PC-3 (cell line): ENCODE measurements around the gene SLC1A2. TPM values are rescaled to one million over a fixed set of nuclear protein-coding genes. Genes with fewer than 3 reads are reported as not detected.

ENCODE experiments used
- ATAC-seq: fragments of 200-7000 bp; cut with Tn5 transposase; 2 replicates; pipeline ENCODE4 v1.9.1; 2020; ENCODE audit warnings: mild to moderate bottlenecking, moderate library complexity
- BruUV-seq: library from RNA; stranded (reverse); fragments of 400-500 nt; replicated peaks from 2 replicates; lab custom pipeline; 2021; lab: Mats Ljungman, UMichigan
- CTCF ChIA-PET: fragments of 300-600 bp; sonication (Branson Sonifier 250); formaldehyde crosslinking; loops from one replicate; lab custom pipeline; 2022; ENCODE audit warnings: antibody characterized with exemption; lab: Charles Lee
- POLR2A ChIA-PET: fragments of 300-600 bp; sonication (Branson Sonifier 250); formaldehyde crosslinking; loops from one replicate; lab custom pipeline; 2022; ENCODE audit warnings: antibody characterized with exemption; ENCODE audit not compliant: unreplicated experiment; lab: Charles Lee
- DNase-seq: peaks from one replicate; pipeline ENCODE4 v3.0.0-alpha.2; 2015
- H2AFZ ChIP-seq: fragments of 300-600 bp; sonication (generic); 2 replicates; pipeline ENCODE4 v1.6.0; 2016; ENCODE audit warnings: antibody characterized with exemption, low read length
- H3F3A ChIP-seq: fragments of 300-600 bp; sonication (generic); one replicate; pipeline ENCODE4 v1.6.0; 2017; ENCODE audit warnings: antibody characterized with exemption, low read length, control low read depth, mild to moderate bottlenecking; ENCODE audit not compliant: unreplicated experiment
- H3K27ac ChIP-seq: fragments of 300-600 bp; sonication (generic); 2 replicates; pipeline ENCODE4 v1.5.1; 2016; ENCODE audit warnings: mild to moderate bottlenecking, low read length
- H3K27me3 ChIP-seq: fragments of 300-600 bp; sonication (generic); 2 replicates; pipeline ENCODE4 v1.6.1; 2016; ENCODE audit warnings: low read length, mixed read lengths
- H3K36me3 ChIP-seq: fragments of 300-600 bp; sonication (generic); 2 replicates; pipeline ENCODE4 v1.6.1; 2016; ENCODE audit warnings: low read depth, mixed run types, low read length, mixed read lengths
- H3K4me1 ChIP-seq: fragments of 300-600 bp; sonication (generic); 2 replicates; pipeline ENCODE4 v1.5.1; 2016; ENCODE audit warnings: low read length; ENCODE audit not compliant: insufficient read depth
- H3K4me2 ChIP-seq: fragments of 300-600 bp; sonication (generic); 2 replicates; pipeline ENCODE4 v1.6.0; 2016; ENCODE audit warnings: low read length
- H3K4me3 ChIP-seq: fragments of 300-600 bp; sonication (generic); 2 replicates; pipeline ENCODE4 v1.5.1; 2016; ENCODE audit warnings: mild to moderate bottlenecking, low read length, mixed read lengths
- H3K79me2 ChIP-seq: fragments of 300-600 bp; sonication (generic); 2 replicates; pipeline ENCODE4 v1.6.1; 2017; ENCODE audit warnings: low read length, mixed read lengths
- H3K9ac ChIP-seq: fragments of 300-600 bp; sonication (generic); 2 replicates; pipeline ENCODE4 v1.6.0; 2016; ENCODE audit warnings: mild to moderate bottlenecking, low read length
- H3K9me2 ChIP-seq: fragments of 300-600 bp; sonication (generic); replicated peaks from 2 replicates; pipeline ENCODE4 v1.6.1; 2016; ENCODE audit warnings: mixed run types, low read length, mixed read lengths
- H3K9me3 ChIP-seq: fragments of 300-600 bp; sonication (generic); 2 replicates; pipeline ENCODE4 v1.6.1; 2016; ENCODE audit warnings: low read length, mixed read lengths
- H4K20me1 ChIP-seq: fragments of 300-600 bp; sonication (generic); 2 replicates; pipeline ENCODE4 v1.6.1; 2016; ENCODE audit warnings: low read length, mixed read lengths
- EZH2 ChIP-seq: fragments of 300-600 bp; sonication (generic); IDR thresholded peaks from one replicate; pipeline ENCODE4 v1.6.1; 2017; ENCODE audit warnings: antibody characterized with exemption, mild to moderate bottlenecking, low read length; ENCODE audit not compliant: unreplicated experiment
- EZH2phosphoT487 ChIP-seq: fragments of 300-600 bp; sonication (generic); IDR thresholded peaks from 2 replicates; pipeline ENCODE4 v1.6.1; 2018; ENCODE audit warnings: mild to moderate bottlenecking, antibody characterized with exemption, low read length, borderline replicate concordance
- intact Hi-C: fragments of 100-400 bp; cut with micrococcal nuclease; formaldehyde crosslinking; loops from 2 replicates; pipeline ENCODE4 v1.9.0; 2023
- total RNA-seq: library from RNA; depleted of rRNA; stranded (reverse); fragments of >200 nt; gene quantifications from 2 replicates; pipeline ENCODE4 v1.2.3, GENCODE V29; 2014
- TF ChIP-seq, protein P1 (sequence below): fragments of 300-600 bp; sonication (generic); conservative IDR thresholded peaks from 2 replicates; pipeline ENCODE4 v1.5.1; 2017; ENCODE audit warnings: antibody characterized with exemption, low read depth, mild to moderate bottlenecking, low read length

SLC1A2 gene
- total RNA-seq, 1 experiment from 2014 or later, result 0.18 TPM

DNA sequence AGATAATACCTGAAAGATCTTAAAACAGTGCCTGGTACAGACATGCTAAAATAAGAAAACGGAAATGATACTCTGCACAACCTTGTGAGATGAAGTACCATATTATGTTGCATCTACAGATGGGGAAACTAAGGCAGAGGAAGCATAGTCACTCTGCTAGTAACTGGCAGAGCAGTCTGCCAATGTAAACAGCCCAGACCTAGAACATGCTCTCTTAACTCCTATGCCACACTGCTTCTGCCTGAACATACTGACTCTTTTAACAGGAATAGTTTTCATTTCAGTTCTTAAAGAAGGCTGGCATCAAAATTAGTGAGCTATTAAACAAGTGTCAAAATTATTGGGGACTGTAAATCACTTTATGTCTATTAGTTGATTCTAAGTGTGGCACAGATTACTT, 180.5 kb downstream of the SLC1A2 start:
- Histone ChIP-seq H3K4me3 (no peak overlapping the region), H3K79me2 (no peaks in the 10 kb centered on the region), H3K9ac (no peak overlapping the region), H3K4me1 (peaks cover 25% of the 10 kb centered on the region), H3K36me3 (no peaks in the 10 kb centered on the region), H3K9me2 (no peaks in the 10 kb centered on the region), H3F3A (no peaks in the 10 kb centered on the region), H4K20me1 (no peaks in the 10 kb centered on the region), H3K9me3 (no peaks in the 10 kb centered on the region), H3K4me2 (no peak overlapping the region), H2AFZ (no peak overlapping the region), H3K27ac (no peak overlapping the region), H3K27me3 (no peaks in the 10 kb centered on the region)
- POLR2A ChIA-PET, result interaction anchor here (0.6 kb wide), 1 partner anchor 268 kb away, joined by 3 read pairs; no protein-coding TSS in a partner anchor
- TF ChIP-seq, protein P1, sequence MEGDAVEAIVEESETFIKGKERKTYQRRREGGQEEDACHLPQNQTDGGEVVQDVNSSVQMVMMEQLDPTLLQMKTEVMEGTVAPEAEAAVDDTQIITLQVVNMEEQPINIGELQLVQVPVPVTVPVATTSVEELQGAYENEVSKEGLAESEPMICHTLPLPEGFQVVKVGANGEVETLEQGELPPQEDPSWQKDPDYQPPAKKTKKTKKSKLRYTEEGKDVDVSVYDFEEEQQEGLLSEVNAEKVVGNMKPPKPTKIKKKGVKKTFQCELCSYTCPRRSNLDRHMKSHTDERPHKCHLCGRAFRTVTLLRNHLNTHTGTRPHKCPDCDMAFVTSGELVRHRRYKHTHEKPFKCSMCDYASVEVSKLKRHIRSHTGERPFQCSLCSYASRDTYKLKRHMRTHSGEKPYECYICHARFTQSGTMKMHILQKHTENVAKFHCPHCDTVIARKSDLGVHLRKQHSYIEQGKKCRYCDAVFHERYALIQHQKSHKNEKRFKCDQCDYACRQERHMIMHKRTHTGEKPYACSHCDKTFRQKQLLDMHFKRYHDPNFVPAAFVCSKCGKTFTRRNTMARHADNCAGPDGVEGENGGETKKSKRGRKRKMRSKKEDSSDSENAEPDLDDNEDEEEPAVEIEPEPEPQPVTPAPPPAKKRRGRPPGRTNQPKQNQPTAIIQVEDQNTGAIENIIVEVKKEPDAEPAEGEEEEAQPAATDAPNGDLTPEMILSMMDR, result no peak
- no peak for TF ChIP-seq EZH2phosphoT487
- TF ChIP-seq EZH2, result no peak
- DNase-seq, result no peak
- ATAC-seq, result no peak
- BruUV-seq, result no TSS peak
- intact Hi-C loops, result loop anchor here (10.0 kb wide), 2 partner anchors 156 to 234 kb away; no protein-coding TSS in a partner anchor
- CTCF ChIA-PET, result interaction anchor here (0.6 kb wide), 1 partner anchor 37 kb away, joined by 3 read pairs; no protein-coding TSS in a partner anchor

DNA sequence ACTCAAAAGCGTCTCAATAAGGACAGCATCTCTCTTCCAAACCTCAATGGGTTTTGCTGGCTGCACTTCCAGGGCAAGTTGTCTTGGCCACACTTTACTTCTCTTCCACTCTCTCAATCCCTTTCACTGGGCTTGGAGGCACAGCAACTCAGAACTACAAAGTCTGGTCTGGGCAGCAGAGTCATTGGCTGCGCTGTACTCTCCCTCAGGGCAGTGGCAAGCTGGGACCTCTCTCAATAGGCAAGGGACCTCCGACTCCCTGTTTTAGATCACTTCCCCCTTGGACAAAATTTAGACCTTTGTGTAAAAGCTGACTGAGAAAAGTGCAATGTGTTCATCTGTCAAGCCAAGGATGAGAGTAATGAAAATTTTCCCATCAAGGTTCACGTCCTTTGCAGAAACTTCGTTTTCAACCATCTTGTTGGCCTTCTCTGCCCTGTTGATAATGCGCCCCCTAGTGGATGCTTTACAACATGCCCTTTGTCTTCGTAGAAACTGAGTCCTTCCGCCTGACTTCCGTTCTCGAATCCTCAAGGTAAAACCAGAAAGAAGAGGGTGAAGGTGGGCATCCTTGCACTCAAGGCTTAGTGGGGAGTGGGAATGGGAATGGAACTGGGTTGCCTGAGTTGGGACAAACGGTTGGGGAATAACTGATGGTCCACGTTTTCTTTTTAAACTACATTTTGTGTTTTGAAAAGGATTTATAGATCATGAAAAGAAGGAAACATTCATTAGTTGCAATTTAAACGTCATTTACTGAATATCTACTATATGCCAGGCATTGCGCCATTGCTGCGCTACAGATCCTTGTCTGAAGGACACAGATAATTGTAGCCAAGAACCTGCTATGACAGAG, 181.3 kb downstream of the SLC1A2 start:
- intact Hi-C loops, result loop anchor here (10.0 kb wide), 2 partner anchors 157 to 233 kb away; no protein-coding TSS in a partner anchor
- ATAC-seq (no peak), DNase-seq (peak; percentile 59)
- no peaks in the 10 kb centered on the region for H4K20me1 ChIP-seq
- no TSS peak for BruUV-seq
- peaks cover 25% of the 10 kb centered on the region for H3K4me1 ChIP-seq
- no peaks in the 10 kb centered on the region for H3F3A ChIP-seq
- H3K27ac ChIP-seq, result no peak overlapping the region
- H3K9me3 ChIP-seq, result no peaks in the 10 kb centered on the region
- H3K4me2 ChIP-seq, result no peak overlapping the region
- no peaks in the 10 kb centered on the region for H3K36me3 ChIP-seq
- no peaks in the 10 kb centered on the region for H3K27me3 ChIP-seq
- POLR2A ChIA-PET, result interaction anchor here (0.6 kb wide), 1 partner anchor 268 kb away, joined by 3 read pairs; no protein-coding TSS in a partner anchor
- no peaks in the 10 kb centered on the region for H3K9me2 ChIP-seq
- H3K79me2 ChIP-seq, result no peaks in the 10 kb centered on the region
- CTCF ChIA-PET, result no interaction called here
- H3K9ac ChIP-seq, result no peak overlapping the region
- no peak overlapping the region for H2AFZ ChIP-seq
- no peak overlapping the region for H3K4me3 ChIP-seq
- TF ChIP-seq EZH2 (no peak), EZH2phosphoT487 (no peak)
- TF ChIP-seq, protein P1, result peak; percentile 95
